A673 (cell line): ENCODE measurements around the gene RGS1. TPM values are rescaled to one million over a fixed set of nuclear protein-coding genes. Genes with fewer than 3 reads are reported as not detected.

ENCODE experiments used
- BruUV-seq: library from RNA; stranded (reverse); fragments of 400-500 nt; replicated peaks from 2 replicates; lab custom pipeline; 2021; lab: Mats Ljungman, UMichigan
- CTCF ChIA-PET: fragments of 300-600 bp; sonication (Branson Sonifier 250); formaldehyde crosslinking; loops from one replicate; lab custom pipeline; 2022; ENCODE audit warnings: antibody characterized with exemption; lab: Charles Lee
- POLR2A ChIA-PET: fragments of 300-600 bp; sonication (Branson Sonifier 250); formaldehyde crosslinking; loops from one replicate; lab custom pipeline; 2022; ENCODE audit warnings: antibody characterized with exemption; ENCODE audit not compliant: low non-redundant PET; lab: Charles Lee
- DNase-seq: peaks from one replicate; pipeline ENCODE4 v3.0.0-alpha.2; 2015; ENCODE audit warnings: low spot score
- H3K27ac ChIP-seq: fragments of 200-600 bp; sonication (generic); 2 replicates; pipeline ENCODE4 v1.5.1; 2016; ENCODE audit warnings: mixed run types, low read depth, mild to moderate bottlenecking, mixed read lengths, antibody characterized with exemption, low read length; ENCODE audit not compliant: poor library complexity, severe bottlenecking
- H3K27me3 ChIP-seq: fragments of 200-600 bp; sonication (generic); replicated peaks from 2 replicates; pipeline ENCODE4 v1.6.1; 2017; ENCODE audit warnings: mixed run types, low read depth, mild to moderate bottlenecking, mixed read lengths, antibody characterized with exemption, low read length; ENCODE audit not compliant: insufficient read depth, poor library complexity
- H3K36me3 ChIP-seq: fragments of 200-600 bp; sonication (generic); 2 replicates; pipeline ENCODE4 v1.6.1; 2016; ENCODE audit warnings: mixed run types, mild to moderate bottlenecking, mixed read lengths, antibody characterized with exemption, low read length; ENCODE audit not compliant: insufficient read depth, poor library complexity, severe bottlenecking
- H3K4me1 ChIP-seq: fragments of 200-600 bp; sonication (generic); 2 replicates; pipeline ENCODE4 v1.6.1; 2017; ENCODE audit warnings: mixed run types, mild to moderate bottlenecking, mixed read lengths, antibody characterized with exemption, low read length; ENCODE audit not compliant: insufficient read depth, poor library complexity, severe bottlenecking
- H3K4me3 ChIP-seq: fragments of 200-600 bp; sonication (generic); 2 replicates; pipeline ENCODE4 v1.5.1; 2016; ENCODE audit warnings: low read depth, mixed run types, mild to moderate bottlenecking, mixed read lengths, low read length; ENCODE audit not compliant: poor library complexity, severe bottlenecking
- H3K9me3 ChIP-seq: fragments of 200-600 bp; sonication (generic); 2 replicates; pipeline ENCODE4 v1.6.1; 2016; ENCODE audit warnings: mixed run types, low read depth, mild to moderate bottlenecking, mixed read lengths, antibody characterized with exemption, low read length; ENCODE audit not compliant: poor library complexity, severe bottlenecking
- CTCF ChIP-seq: fragments of 300-800, 200-600 bp; sonication (generic); conservative IDR thresholded peaks from 2 replicates; pipeline ENCODE4 v1.5.1; 2017; ENCODE audit warnings: low read depth, mild to moderate bottlenecking, antibody characterized with exemption, low read length, moderate library complexity, mixed read lengths
- EZH2 ChIP-seq: fragments of 200-600 bp; sonication (generic); IDR thresholded peaks from 2 replicates; pipeline ENCODE4 v1.6.1; 2017; ENCODE audit warnings: borderline replicate concordance, low read depth, mild to moderate bottlenecking, mixed read lengths, antibody characterized with exemption, low read length; ENCODE audit not compliant: poor library complexity, severe bottlenecking
- intact Hi-C: fragments of 100-400 bp; cut with micrococcal nuclease; formaldehyde crosslinking; loops from one replicate; pipeline ENCODE4 v1.10.0; 2022; ENCODE audit not compliant: unreplicated experiment
- total RNA-seq: library from RNA; stranded (reverse); gene quantifications from 2 replicates; pipeline ENCODE4 v1.2.3, GENCODE V29; 2021

RGS1 gene
- total RNA-seq, 1 experiment from 2014 or later = not detected

GRCh38 chr1:192550922-192551534, 24.5 kb upstream of the RGS1 start:
- Histone ChIP-seq H3K36me3 (no peaks in the 10 kb centered on the region), H3K27ac (peak overlapping the region; percentile 28), H3K9me3 (no peaks in the 10 kb centered on the region), H3K27me3 (no peaks in the 10 kb centered on the region), H3K4me1 (peaks cover 40% of the 10 kb centered on the region), H3K4me3 (no peak overlapping the region)
- TF ChIP-seq CTCF (no peak), EZH2 (no peak)
- BruUV-seq = no TSS peak
- ChIA-PET CTCF (no interaction called here), POLR2A (interaction anchor here (0.7 kb wide), 1 partner anchor 46 kb away, joined by 3 read pairs; no protein-coding TSS in a partner anchor)
- DNase-seq = peak; percentile 37
- intact Hi-C loops = no loop called here

GRCh38 chr1:192552760-192553191, 22.8 kb upstream of the RGS1 start:
- CTCF ChIA-PET = no interaction called here
- intact Hi-C loops = no loop called here
- TF ChIP-seq CTCF (no peak), EZH2 (no peak)
- POLR2A ChIA-PET = no interaction called here
- no TSS peak for BruUV-seq
- H3K4me3 ChIP-seq = no peak overlapping the region
- no peaks in the 10 kb centered on the region for H3K9me3 ChIP-seq
- no peak for DNase-seq
- H3K4me1 ChIP-seq = peaks cover 24% of the 10 kb centered on the region
- no peaks in the 10 kb centered on the region for H3K27me3 ChIP-seq
- no peak overlapping the region for H3K27ac ChIP-seq
- no peaks in the 10 kb centered on the region for H3K36me3 ChIP-seq

- no peak for DNase-seq
- Histone ChIP-seq H3K27ac (no peak overlapping the region), H3K4me3 (no peak overlapping the region), H3K4me1 (peaks cover 24% of the 10 kb centered on the region), H3K27me3 (no peaks in the 10 kb centered on the region), H3K9me3 (no peaks in the 10 kb centered on the region), H3K36me3 (no peaks in the 10 kb centered on the region)
- ChIA-PET CTCF (no interaction called here), POLR2A (no interaction called here)
- no TSS peak for BruUV-seq
- intact Hi-C loops = no loop called here
- TF ChIP-seq EZH2 = no peak
- TF ChIP-seq CTCF = no peak
Measured at GRCh38 chr1:192553741-192554140, 21.8 kb upstream of the RGS1 start.
